ENCODE results near the gene HCRTR2.
"Not testable (repeated sequence)": the region's sequence is repeated elsewhere in the genome, so short reads cannot be mapped to it uniquely, and the experiment has no call there.

HCRTR2 gene

DNA sequence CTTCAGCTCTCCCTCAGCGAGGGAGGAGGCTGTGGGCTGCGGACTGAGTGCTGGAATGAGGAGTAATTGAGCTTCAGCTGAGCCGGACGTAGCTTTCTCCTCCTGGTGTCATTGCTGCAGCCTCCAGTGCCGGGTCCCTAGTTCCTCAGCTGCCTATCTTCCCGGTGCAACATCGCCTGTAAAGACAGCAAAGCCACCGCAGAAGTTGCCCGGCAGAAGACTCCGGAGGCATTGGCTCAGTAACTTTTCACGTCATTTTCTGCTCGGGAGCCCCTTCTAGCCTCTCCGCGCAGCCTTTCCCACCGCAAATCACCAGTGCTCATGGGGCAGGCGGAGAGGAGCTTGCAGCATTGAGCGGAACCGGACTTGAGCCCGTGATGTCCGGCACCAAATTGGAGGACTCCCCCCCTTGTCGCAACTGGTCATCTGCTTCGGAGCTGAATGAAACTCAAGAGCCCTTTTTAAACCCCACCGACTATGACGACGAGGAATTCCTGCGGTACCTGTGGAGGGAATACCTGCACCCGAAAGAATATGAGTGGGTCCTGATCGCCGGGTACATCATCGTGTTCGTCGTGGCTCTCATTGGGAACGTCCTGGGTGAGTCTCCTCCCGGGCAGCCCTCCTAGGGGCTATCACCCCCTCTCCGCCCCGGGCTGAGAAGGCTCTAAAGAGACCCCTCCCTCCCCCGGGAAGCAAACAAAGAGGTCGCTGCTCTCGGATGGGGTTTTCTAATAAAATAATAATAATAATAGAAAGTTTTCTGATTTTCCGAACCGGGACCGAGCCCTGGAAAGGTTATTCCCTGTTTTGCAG, at the start of gene HCRTR2:
Gene HCRTR2 (plus strand): TSS at position 305 of the 816 bp plus-strand sequence. CDS start 73 bp downstream, at position 378.
- no peak within 1 kb of the TSS for H3K4me3 Mint-ChIP-seq
- H3K27ac Mint-ChIP-seq: no peak within 1 kb of the TSS
- H3K9me3 Mint-ChIP-seq: peaks cover 6% of the 10 kb centered on the region
- H3K27me3 Mint-ChIP-seq: peaks cover 2% of the 10 kb centered on the region
- DNase-seq (ENCODE audit: low spot score in 2 of 2): no peak
- no peaks in the 10 kb centered on the region for H3K4me1 Mint-ChIP-seq
- ATAC-seq (ENCODE audit: low read depth): no peak
- no peaks in the 10 kb centered on the region for H3K36me3 Mint-ChIP-seq

DNA sequence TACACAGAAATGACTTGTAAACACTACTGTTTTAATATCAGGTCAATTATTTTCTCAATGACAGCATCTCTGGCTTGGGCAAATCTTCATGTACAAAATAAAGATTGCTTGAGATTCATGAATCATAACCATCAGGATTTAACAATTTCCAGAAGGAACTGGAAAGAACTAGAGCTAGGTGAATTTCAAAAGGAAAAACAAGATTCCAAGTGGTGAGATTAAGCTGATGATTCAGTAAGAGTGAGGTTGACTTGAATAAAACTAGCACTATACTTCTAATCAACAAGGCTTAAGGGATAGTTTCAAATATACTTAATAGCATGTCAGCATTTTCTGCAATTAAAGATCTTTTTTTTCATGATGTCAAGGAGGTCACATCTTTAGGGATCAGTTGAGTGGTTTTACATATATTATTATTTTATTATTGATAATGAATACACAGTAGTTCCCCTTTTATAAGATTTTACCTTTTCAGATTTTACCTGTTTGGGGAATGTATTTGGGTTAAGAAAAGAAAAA, 43.5 kb upstream of the HCRTR2 start:
- Mint-ChIP-seq H3K27me3 (no peaks in the 10 kb centered on the region), H3K36me3 (no peaks in the 10 kb centered on the region), H3K9me3 (peaks cover 14% of the 10 kb centered on the region), H3K27ac (no peak overlapping the region), H3K4me1 (no peaks in the 10 kb centered on the region), H3K4me3 (no peak overlapping the region)
- ATAC-seq (ENCODE audit: low read depth): no peak
- no peak for DNase-seq (ENCODE audit: low spot score in 2 of 2)

- DNase-seq (ENCODE audit: low spot score in 2 of 2) (no peak), ATAC-seq (ENCODE audit: low read depth) (no peak)
- Mint-ChIP-seq H3K27me3 (no peaks in the 10 kb centered on the region), H3K36me3 (no peaks in the 10 kb centered on the region), H3K4me1 (no peaks in the 10 kb centered on the region), H3K9me3 (peaks cover 13% of the 10 kb centered on the region), H3K4me3 (no peak overlapping the region), H3K27ac (no peak overlapping the region)
Measured at GRCh38 chr6:55131616-55132015, 42.7 kb upstream of the HCRTR2 start.

GRCh38 chr6:55136916-55137315, 37.4 kb upstream of the HCRTR2 start:
- H3K27me3 Mint-ChIP-seq: no peaks in the 10 kb centered on the region
- no peak overlapping the region for H3K27ac Mint-ChIP-seq
- no peaks in the 10 kb centered on the region for H3K4me1 Mint-ChIP-seq
- peaks cover 4% of the 10 kb centered on the region for H3K9me3 Mint-ChIP-seq
- DNase-seq (ENCODE audit: low spot score in 2 of 2) (no peak), ATAC-seq (ENCODE audit: low read depth) (no peak)
- H3K4me3 Mint-ChIP-seq: no peak overlapping the region
- no peaks in the 10 kb centered on the region for H3K36me3 Mint-ChIP-seq

GRCh38 chr6:55137929-55138693, 36.2 kb upstream of the HCRTR2 start:
- Mint-ChIP-seq H3K27me3 (no peaks in the 10 kb centered on the region), H3K4me3 (no peak overlapping the region), H3K4me1 (no peaks in the 10 kb centered on the region), H3K36me3 (no peaks in the 10 kb centered on the region), H3K27ac (no peak overlapping the region), H3K9me3 (peaks cover 4% of the 10 kb centered on the region)
- DNase-seq (ENCODE audit: low spot score in 2 of 2): no peak
- ATAC-seq (ENCODE audit: low read depth): no peak

DNA sequence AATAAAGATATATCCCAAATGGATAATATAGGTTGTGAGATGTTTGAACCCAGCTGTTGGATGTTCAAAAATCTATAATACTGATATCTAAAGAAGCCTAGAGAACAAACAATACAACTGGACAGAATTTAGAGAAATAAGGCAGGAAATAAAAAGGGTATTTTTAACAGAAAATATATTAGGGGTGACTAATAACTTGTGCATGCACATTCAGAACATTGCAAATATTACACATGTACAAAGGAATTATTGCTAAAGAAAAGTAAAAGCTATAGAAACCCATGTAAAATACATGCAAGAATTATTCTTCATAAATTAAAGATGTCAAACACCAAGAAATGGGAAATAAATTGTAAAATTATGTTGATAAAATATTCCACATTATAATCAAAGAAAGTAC, 32.7 kb upstream of the HCRTR2 start:
- DNase-seq (ENCODE audit: low spot score in 2 of 2) (no peak), ATAC-seq (ENCODE audit: low read depth) (no peak)
- Mint-ChIP-seq H3K27ac (no peak overlapping the region), H3K4me3 (no peak overlapping the region), H3K9me3 (peaks cover 11% of the 10 kb centered on the region), H3K36me3 (no peaks in the 10 kb centered on the region), H3K27me3 (no peaks in the 10 kb centered on the region), H3K4me1 (no peaks in the 10 kb centered on the region)

- no peaks in the 10 kb centered on the region for H3K27me3 Mint-ChIP-seq
- H3K4me3 Mint-ChIP-seq: no peak overlapping the region
- H3K36me3 Mint-ChIP-seq: no peaks in the 10 kb centered on the region
- H3K27ac Mint-ChIP-seq: no peak overlapping the region
- no peaks in the 10 kb centered on the region for H3K4me1 Mint-ChIP-seq
- H3K9me3 Mint-ChIP-seq: peaks cover 11% of the 10 kb centered on the region
- DNase-seq (ENCODE audit: low spot score in 2 of 2) (no peak), ATAC-seq (ENCODE audit: low read depth) (no peak)
Measured at GRCh38 chr6:55142610-55143009, 31.7 kb upstream of the HCRTR2 start.

GRCh38 chr6:55153284-55153683, 21.0 kb upstream of the HCRTR2 start:
- no peak overlapping the region for H3K4me3 Mint-ChIP-seq
- H3K36me3 Mint-ChIP-seq: no peaks in the 10 kb centered on the region
- H3K27ac Mint-ChIP-seq: no peak overlapping the region
- peaks cover 6% of the 10 kb centered on the region for H3K9me3 Mint-ChIP-seq
- no peaks in the 10 kb centered on the region for H3K4me1 Mint-ChIP-seq
- H3K27me3 Mint-ChIP-seq: no peaks in the 10 kb centered on the region
- ATAC-seq (ENCODE audit: low read depth): no peak
- DNase-seq (ENCODE audit: low spot score in 2 of 2): no peak

DNA sequence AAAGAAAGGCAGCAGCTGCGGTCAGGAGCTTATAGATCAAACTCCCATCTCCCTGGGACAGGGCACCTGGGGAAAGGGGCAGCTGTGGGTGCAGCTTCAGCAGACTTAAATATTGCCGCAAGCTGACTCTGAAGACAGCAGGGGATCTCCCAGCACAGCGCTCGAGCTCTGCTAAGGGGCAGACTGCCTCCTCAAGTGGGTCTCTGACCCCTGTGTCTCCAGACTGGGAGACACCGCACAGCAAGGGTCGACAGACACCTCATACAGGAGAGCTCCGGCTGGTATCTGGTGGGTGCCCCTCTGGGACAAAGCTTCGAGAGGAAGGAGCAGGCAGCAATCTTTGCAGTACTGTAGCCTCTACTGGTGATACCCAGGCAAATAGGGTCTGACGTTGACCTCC, 15.5 kb upstream of the HCRTR2 start:
- not testable (repeated sequence) for H3K27ac Mint-ChIP-seq, H3K4me1 Mint-ChIP-seq

DNA sequence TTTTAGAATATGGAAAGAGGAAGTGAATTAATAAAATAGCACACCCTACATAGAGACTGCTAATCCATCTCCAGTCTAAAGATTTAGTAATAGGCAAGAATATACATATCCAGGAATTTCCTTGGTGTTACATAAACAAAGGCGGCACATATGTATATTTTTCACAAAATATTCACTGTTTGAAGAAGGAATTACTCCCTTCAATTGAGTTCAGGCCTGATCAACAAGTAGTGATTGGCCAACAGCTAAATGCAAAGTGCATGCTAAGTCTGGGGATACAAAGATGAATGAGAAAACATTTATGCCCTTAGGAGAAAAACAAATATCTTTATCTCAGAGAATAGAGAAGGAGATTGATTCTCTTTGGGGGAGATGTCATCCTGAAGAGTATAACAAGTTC, 6.5 kb upstream of the HCRTR2 start:
- H3K9me3 Mint-ChIP-seq: peaks cover 8% of the 10 kb centered on the region
- no peaks in the 10 kb centered on the region for H3K4me1 Mint-ChIP-seq
- no peak for ATAC-seq (ENCODE audit: low read depth)
- no peaks in the 10 kb centered on the region for H3K36me3 Mint-ChIP-seq
- no peak overlapping the region for H3K4me3 Mint-ChIP-seq
- H3K27me3 Mint-ChIP-seq: no peaks in the 10 kb centered on the region
- H3K27ac Mint-ChIP-seq: no peak overlapping the region
- no peak for DNase-seq (ENCODE audit: low spot score in 2 of 2)

More for the DNA sequence above, 15.5 kb upstream of the HCRTR2 start:
- not testable (repeated sequence) for DNase-seq (ENCODE audit: low spot score in 2 of 2); H3K27me3 Mint-ChIP-seq; ATAC-seq (ENCODE audit: low read depth); H3K36me3 Mint-ChIP-seq; H3K4me3 Mint-ChIP-seq
- H3K9me3 Mint-ChIP-seq: peaks cover 18% of the 10 kb centered on the region

DNA sequence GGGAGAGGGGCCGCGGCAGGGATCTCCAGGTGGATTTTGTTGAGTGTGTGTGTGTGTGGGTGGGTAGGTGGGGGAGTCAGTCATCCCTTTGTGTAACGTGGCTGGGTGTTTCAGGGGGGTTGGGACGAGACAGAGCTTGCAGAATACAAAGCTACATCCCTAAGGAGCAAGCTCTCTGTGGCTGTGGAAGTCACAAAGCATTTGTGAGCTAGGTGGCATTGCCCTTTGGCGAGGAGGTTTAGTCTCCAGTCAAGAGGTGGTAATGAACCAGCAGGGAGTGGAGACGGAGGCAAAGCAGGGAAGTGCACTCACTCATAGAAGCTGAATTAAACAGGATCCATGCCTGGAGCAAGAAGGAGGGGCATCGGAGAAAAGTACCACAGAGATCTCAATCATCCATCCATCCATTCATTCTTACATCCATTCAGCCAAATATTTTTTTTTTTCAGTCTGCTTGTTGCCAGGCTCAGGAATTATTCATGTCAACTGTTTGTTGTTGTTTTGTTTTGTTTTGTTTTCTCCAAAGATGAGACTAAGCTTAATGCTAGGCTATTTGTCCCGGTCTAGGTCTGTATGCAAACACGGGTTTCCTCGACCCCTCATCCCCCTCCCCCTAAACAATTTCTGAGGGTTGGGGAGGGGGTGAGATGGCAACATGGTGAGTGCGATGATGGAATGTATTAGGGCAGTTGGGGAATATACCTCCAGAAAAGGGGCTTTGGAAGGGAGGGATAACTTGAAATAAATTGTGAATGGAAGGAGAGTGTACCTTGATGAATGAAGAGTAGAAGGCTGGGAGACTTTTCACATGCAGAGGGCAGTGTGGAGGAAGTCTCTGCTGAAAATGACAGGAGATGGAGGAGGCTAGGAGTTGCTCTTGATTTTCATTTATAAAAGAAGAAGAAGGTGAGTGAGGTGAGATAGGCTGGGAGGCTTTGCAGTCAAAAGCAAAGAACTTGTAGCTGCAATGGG, 1.0 kb downstream of the HCRTR2 start:
- H3K9me3 Mint-ChIP-seq: peaks cover 6% of the 10 kb centered on the region
- DNase-seq (ENCODE audit: low spot score in 2 of 2): no peak
- no peak for ATAC-seq (ENCODE audit: low read depth)
- H3K27ac Mint-ChIP-seq: no peak overlapping the region
- H3K36me3 Mint-ChIP-seq: no peaks in the 10 kb centered on the region
- no peaks in the 10 kb centered on the region for H3K4me1 Mint-ChIP-seq
- peaks cover 2% of the 10 kb centered on the region for H3K27me3 Mint-ChIP-seq
- H3K4me3 Mint-ChIP-seq: no peak overlapping the region

- Mint-ChIP-seq H3K27me3 (peaks cover 2% of the 10 kb centered on the region), H3K9me3 (peaks cover 6% of the 10 kb centered on the region), H3K4me3 (no peak overlapping the region), H3K4me1 (no peaks in the 10 kb centered on the region), H3K36me3 (no peaks in the 10 kb centered on the region), H3K27ac (no peak overlapping the region)
- ATAC-seq (ENCODE audit: low read depth): no peak
- DNase-seq (ENCODE audit: low spot score in 2 of 2): no peak
Measured at GRCh38 chr6:55176958-55177357, 2.6 kb downstream of the HCRTR2 start.

DNA sequence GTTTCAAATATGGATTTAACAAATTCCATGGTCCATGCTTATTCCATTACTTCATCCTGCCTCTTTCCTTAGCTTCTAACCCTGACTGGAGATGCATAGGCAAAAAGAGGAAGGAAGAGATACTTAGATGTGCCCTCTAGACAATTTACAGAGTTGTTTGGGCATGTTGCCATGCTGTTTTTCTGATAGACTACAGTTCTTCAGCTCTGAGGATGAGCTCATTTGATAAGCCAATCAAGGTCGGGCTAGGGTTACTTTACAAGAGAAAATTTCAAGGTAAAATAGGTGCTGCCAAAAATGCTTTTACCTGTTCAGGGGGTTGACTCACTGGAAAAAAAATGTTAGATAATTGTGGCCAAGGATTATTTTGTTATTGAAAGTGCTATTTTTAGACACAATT, 5.9 kb downstream of the HCRTR2 start:
- peaks cover 7% of the 10 kb centered on the region for H3K9me3 Mint-ChIP-seq
- H3K4me1 Mint-ChIP-seq: no peaks in the 10 kb centered on the region
- DNase-seq (ENCODE audit: low spot score in 2 of 2) (no peak), ATAC-seq (ENCODE audit: low read depth) (no peak)
- H3K27ac Mint-ChIP-seq: no peak overlapping the region
- H3K4me3 Mint-ChIP-seq: no peak overlapping the region
- H3K27me3 Mint-ChIP-seq: no peaks in the 10 kb centered on the region
- no peaks in the 10 kb centered on the region for H3K36me3 Mint-ChIP-seq
